Measurements from ENCODE around the gene PHLDB2.

DNA sequence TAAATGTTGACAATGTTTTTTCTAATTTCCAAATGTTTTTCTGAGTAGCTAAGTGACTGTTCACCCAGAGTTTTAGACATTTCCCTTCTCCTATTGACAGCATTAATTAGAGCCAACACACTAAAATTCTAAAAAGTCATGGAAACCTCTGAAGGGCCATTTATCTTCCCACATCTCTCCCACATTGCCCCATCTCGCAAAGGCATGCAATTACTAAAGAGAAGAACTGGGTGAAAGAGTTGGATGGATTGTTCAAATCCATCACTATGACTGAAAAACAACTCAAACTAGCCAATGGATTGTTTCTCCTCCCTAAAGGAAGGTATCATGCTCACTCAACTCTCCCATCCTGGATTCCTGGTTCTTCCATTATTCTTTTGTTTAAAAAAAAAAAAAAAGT lies 30.0 kb upstream of the PHLDB2 start:
- TF ChIP-seq TAF1 (IDR thresholded peaks at IDR 0.05; ENCODE audit: low read depth, low read length) (no peak), POLR2AphosphoS5 (IDR thresholded peaks at IDR 0.05; ENCODE audit: low read depth, low read length) (no peak), POLR2A (IDR thresholded peaks at IDR 0.05; ENCODE audit: low read depth, low read length) (no peak), SPI1 (IDR thresholded peaks at IDR 0.05; ENCODE audit: low read depth, low read length) (no peak), PAX5 (IDR thresholded peaks at IDR 0.05; ENCODE audit: insufficient read depth, low read length, severe bottlenecking) (no peak), POU2F2 (IDR thresholded peaks at IDR 0.05; ENCODE audit: low read depth, low read length) (no peak)

All from GM12891 (cell line).